Tibial nerve (tissue), 4 donors: ENCODE data around the gene CAPSL. TPM values are rescaled to one million over a fixed set of nuclear protein-coding genes. Genes with fewer than 3 reads are reported as not detected.
"Not testable (repeated sequence)": the region's sequence is repeated elsewhere in the genome, so short reads cannot be mapped to it uniquely, and the experiment has no call there.

ENCODE experiments used
- DNase-seq, 2 donors: peaks; one replicate each; pipeline ENCODE4 v3.0.0-alpha.2; 2019; ENCODE audit warnings: low spot score in 2 of 2
- H3K27ac ChIP-seq, 4 donors: fragments of 200-600 bp; sonication (generic) in 3 of 4; one replicate each; pipeline ENCODE4 v1.5.1; 2017 to 2019; ENCODE audit warnings: mild to moderate bottlenecking in 1 of 4
- H3K27me3 ChIP-seq, 2 donors: fragments of 200-600 bp; sonication (generic) in 1 of 2; one replicate each; pipeline versions ENCODE4 v1.5.1 to v1.6.0; 2017 to 2019
- H3K36me3 ChIP-seq, 3 donors: fragments of 200-600 bp; sonication (generic); one replicate each; pipeline ENCODE4 v1.5.1; 2018 to 2019
- H3K4me1 ChIP-seq, 4 donors: fragments of 200-600 bp; sonication (generic) in 3 of 4; one replicate each; pipeline ENCODE4 v1.5.1; 2017 to 2019
- H3K4me3 ChIP-seq, 4 donors: fragments of 200-600 bp; sonication (generic) in 3 of 4; one replicate each; pipeline ENCODE4 v1.5.1; 2017 to 2019; ENCODE audit warnings: mild to moderate bottlenecking in 1 of 4, moderate library complexity in 1 of 4
- H3K9me3 ChIP-seq, 4 donors: fragments of 200-600 bp; sonication (generic) in 3 of 4; one replicate each; pipeline ENCODE4 v1.5.1; 2017 to 2019
- CTCF ChIP-seq, 5 experiments: fragments of 200-600 bp in 3 of 5; fragments of 450-650 bp in 2 of 5; sonication (generic) in 3 of 5; IDR thresholded peaks; one replicate each; pipeline ENCODE4 v1.5.1; 2016 to 2019; ENCODE audit warnings: antibody characterized with exemption in 5 of 5, mild to moderate bottlenecking in 3 of 5, moderate library complexity in 2 of 5
- EP300 ChIP-seq, 2 donors: sonication (generic); formaldehyde crosslinking; IDR thresholded peaks; one replicate each; pipeline ENCODE4 v1.6.1; 2017; ENCODE audit warnings: antibody characterized with exemption in 2 of 2, mild to moderate bottlenecking in 1 of 2
- POLR2A ChIP-seq, 2 donors: fragments of 450-650 bp; IDR thresholded peaks; one replicate each; pipeline ENCODE4 v1.6.1; 2017; ENCODE audit warnings: antibody characterized with exemption in 2 of 2, mild to moderate bottlenecking in 2 of 2, moderate library complexity in 2 of 2
- WGBS, 2 donors: methylation state at CpG; one replicate each; pipeline ENCODE4 v1.1.5; 2018; 5-methylcytosine and 5-hydroxymethylcytosine counted together
- total RNA-seq, 4 donors: library from RNA; depleted of rRNA; stranded (reverse); fragments of >200 nt; gene quantifications; one replicate each; pipeline ENCODE4 v1.1.0, GENCODE V29; 2016

Gene CAPSL
- not detected for total RNA-seq

GRCh38 chr5:35938568-35939227 is at the start of gene CAPSL:
Gene CAPSL (minus strand): TSS chr5:35938622. CDS start chr5:35921120, 17,502 bp downstream.
- peak in 1 of 2 donors; percentile 12 for DNase-seq
- no peaks in the 10 kb centered on the region for H3K36me3 ChIP-seq
- peaks cover 0 to 9% (median 0%) of the 10 kb centered on the region in 4 donors for H3K4me1 ChIP-seq
- 56 to 74% methylated on average over 2 of the region's 2 CpGs for WGBS, 2 donors
- TF ChIP-seq POLR2A (IDR thresholded peaks at IDR 0.05), result no peak
- TF ChIP-seq CTCF (IDR thresholded peaks at IDR 0.05), result no peak
- no peak for TF ChIP-seq EP300 (IDR thresholded peaks at IDR 0.05)
- no peak within 1 kb of the TSS for H3K4me3 ChIP-seq
- no peaks in the 10 kb centered on the region for H3K27me3 ChIP-seq
- no peak within 1 kb of the TSS for H3K27ac ChIP-seq
- H3K9me3 ChIP-seq, result no peaks in the 10 kb centered on the region

DNA sequence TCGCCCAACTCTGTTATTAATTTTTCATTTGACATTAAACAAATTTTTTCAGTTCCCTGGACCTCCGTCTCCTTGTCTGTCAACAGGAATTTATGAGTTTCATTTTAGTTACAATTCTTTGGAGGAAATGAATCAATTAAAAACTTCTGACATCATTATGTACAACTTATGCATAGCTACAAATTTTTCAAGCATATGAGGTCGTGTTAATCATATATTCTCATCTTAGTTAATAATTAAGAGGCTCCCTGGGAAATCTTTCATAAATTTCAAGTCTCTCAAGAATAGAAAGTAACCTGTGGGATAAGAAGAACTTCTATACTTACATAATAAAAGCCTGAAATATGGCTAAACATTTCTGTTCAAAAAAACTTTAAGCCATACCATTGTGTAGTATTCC is 49.4 kb upstream of the CAPSL start:
- Histone ChIP-seq H3K4me1 (no peaks in the 10 kb centered on the region), H3K27ac (no peak overlapping the region), H3K27me3 (peaks cover 0 to 3% of the 10 kb centered on the region in 2 donors), H3K4me3 (no peak overlapping the region), H3K9me3 (peaks cover 0 to 6% (median 0%) of the 10 kb centered on the region in 4 donors), H3K36me3 (no peaks in the 10 kb centered on the region)
- 52 to 62% methylated on average over 3 of the region's 3 CpGs for WGBS, 2 donors
- no peak for TF ChIP-seq EP300 (IDR thresholded peaks at IDR 0.05)
- no peak for TF ChIP-seq CTCF (IDR thresholded peaks at IDR 0.05)
- TF ChIP-seq POLR2A (IDR thresholded peaks at IDR 0.05), result no peak
- DNase-seq, result no peak

DNA sequence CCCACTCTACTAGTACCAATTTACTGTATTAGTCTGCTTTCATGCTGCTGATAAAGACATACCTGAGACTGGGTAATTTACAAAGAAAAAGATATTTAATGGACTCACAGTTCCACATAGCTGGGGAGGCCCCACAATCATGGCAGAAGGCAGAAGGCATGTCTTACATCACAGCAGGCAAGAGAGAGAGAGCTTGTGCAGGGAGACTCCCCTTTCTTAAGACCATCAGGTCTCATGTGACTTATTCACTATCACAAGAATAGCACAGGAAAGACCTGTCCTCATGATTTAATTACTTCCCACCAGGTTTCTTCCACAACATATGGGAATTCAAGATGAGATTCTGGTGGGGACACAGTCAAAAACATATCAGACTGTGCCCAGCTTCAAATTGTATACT is 41.3 kb upstream of the CAPSL start:
- Histone ChIP-seq H3K36me3 (no peaks in the 10 kb centered on the region), H3K4me1 (no peaks in the 10 kb centered on the region), H3K4me3 (no peak overlapping the region), H3K27ac (no peak overlapping the region), H3K9me3 (peaks cover 0 to 3% (median 0%) of the 10 kb centered on the region in 4 donors), H3K27me3 (no peaks in the 10 kb centered on the region)
- no peak for DNase-seq
- TF ChIP-seq CTCF (IDR thresholded peaks at IDR 0.05) (no peak), EP300 (IDR thresholded peaks at IDR 0.05) (no peak)

GRCh38 chr5:35976859-35977258 is 38.4 kb upstream of the CAPSL start:
- H3K9me3 ChIP-seq, H3K36me3 ChIP-seq, H3K27ac ChIP-seq, H3K27me3 ChIP-seq, H3K4me3 ChIP-seq, DNase-seq, H3K4me1 ChIP-seq: not testable (repeated sequence)
- 51 to 64% methylated on average over 3 of the region's 3 CpGs for WGBS, 2 donors

DNA sequence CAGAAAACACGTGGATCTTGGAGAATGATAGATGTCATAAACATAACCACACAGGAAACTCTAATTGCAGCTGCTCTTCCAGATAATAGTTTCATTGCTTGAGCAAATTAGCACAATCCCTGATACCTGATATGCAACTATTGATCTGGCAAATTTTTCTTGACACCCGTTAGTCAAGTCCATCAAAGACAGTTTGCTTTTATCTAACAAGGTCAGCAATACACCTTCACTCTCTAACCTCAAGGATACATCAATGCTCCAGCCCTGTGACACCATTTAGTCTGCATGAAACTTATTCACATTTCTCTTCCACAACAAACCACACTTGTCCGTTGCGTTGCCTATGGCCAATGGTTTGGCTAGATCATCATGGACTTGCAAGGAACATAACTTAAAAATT is 36.1 kb upstream of the CAPSL start:
- Histone ChIP-seq H3K27ac (no peak overlapping the region), H3K4me1 (no peaks in the 10 kb centered on the region), H3K4me3 (no peak overlapping the region), H3K36me3 (no peaks in the 10 kb centered on the region), H3K9me3 (no peaks in the 10 kb centered on the region), H3K27me3 (no peaks in the 10 kb centered on the region)
- TF ChIP-seq EP300 (IDR thresholded peaks at IDR 0.05), result no peak
- no peak for TF ChIP-seq CTCF (IDR thresholded peaks at IDR 0.05)
- no peak for TF ChIP-seq POLR2A (IDR thresholded peaks at IDR 0.05)
- DNase-seq, result no peak
- WGBS, 2 donors, result 80 to 86% methylated on average over 4 of the region's 4 CpGs

DNA sequence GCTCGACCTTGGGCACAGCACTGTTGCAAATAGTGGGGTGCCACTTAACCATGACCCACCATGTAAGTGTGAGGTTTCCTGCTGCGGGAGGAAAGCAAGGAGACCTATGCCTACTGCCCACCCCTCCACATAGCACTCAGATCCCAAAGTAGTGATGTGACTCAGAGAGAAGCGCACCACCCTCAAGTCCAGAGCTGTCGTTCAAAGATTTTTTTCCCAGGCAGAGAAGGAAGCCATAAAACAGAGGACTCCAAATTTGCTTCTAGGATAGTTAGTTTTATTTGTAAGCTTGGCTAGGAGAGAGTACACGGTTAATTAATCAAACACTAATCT is 33.4 kb upstream of the CAPSL start:
- Histone ChIP-seq H3K36me3 (no peaks in the 10 kb centered on the region), H3K27ac (no peak overlapping the region), H3K4me3 (no peak overlapping the region), H3K9me3 (no peaks in the 10 kb centered on the region), H3K27me3 (no peaks in the 10 kb centered on the region), H3K4me1 (no peaks in the 10 kb centered on the region)
- WGBS, 2 donors, result 77 to 87% methylated on average over 5 of the region's 5 CpGs
- TF ChIP-seq EP300 (IDR thresholded peaks at IDR 0.05) (no peak), CTCF (IDR thresholded peaks at IDR 0.05) (no peak), POLR2A (IDR thresholded peaks at IDR 0.05) (no peak)
- no peak for DNase-seq
